HG02763 (cell line): ENCODE measurements around the gene MED13L.
"Not testable (repeated sequence)": the region's sequence is repeated elsewhere in the genome, so short reads cannot be mapped to it uniquely, and the experiment has no call there.

Experiments
- ATAC-seq: cut with Tn5 transposase; IDR thresholded peaks from one replicate; pipeline ENCODE4 v1.9.1; 2021; ENCODE audit warnings: mild to moderate bottlenecking, moderate library complexity; ENCODE audit not compliant: unreplicated experiment

MED13L gene

GRCh38 chr12:116136340-116136739 lies 141.2 kb downstream of the MED13L start:
- no peak for ATAC-seq

- no peak for ATAC-seq
Observed at GRCh38 chr12:116135209-116135930, 142.1 kb downstream of the MED13L start.

GRCh38 chr12:116133636-116134214 lies 143.8 kb downstream of the MED13L start:
- ATAC-seq = no peak

- ATAC-seq = no peak
Observed at GRCh38 chr12:116133149-116133548, 144.3 kb downstream of the MED13L start.

GRCh38 chr12:116131987-116132386 lies 145.5 kb downstream of the MED13L start:
- ATAC-seq = not testable (repeated sequence)

GRCh38 chr12:116131176-116131575 lies 146.3 kb downstream of the MED13L start:
- ATAC-seq = no peak

- ATAC-seq = no peak
Observed at GRCh38 chr12:116130431-116130830, 147.1 kb downstream of the MED13L start.

GRCh38 chr12:116128779-116129178 lies 148.7 kb downstream of the MED13L start:
- ATAC-seq = no peak

- no peak for ATAC-seq
Observed at GRCh38 chr12:116127859-116128258, 149.6 kb downstream of the MED13L start.

- no peak for ATAC-seq
Observed at GRCh38 chr12:116126610-116127009, 150.9 kb downstream of the MED13L start.

- ATAC-seq = no peak
Observed at GRCh38 chr12:116125956-116126566, 151.4 kb downstream of the MED13L start.

GRCh38 chr12:116125084-116125483 lies 152.4 kb downstream of the MED13L start:
- no peak for ATAC-seq

- ATAC-seq = no peak
Observed at GRCh38 chr12:116123451-116124258, 153.8 kb downstream of the MED13L start.

- ATAC-seq = no peak
Observed at GRCh38 chr12:116122628-116123027, 154.9 kb downstream of the MED13L start.

GRCh38 chr12:116121453-116121871 lies 156.0 kb downstream of the MED13L start:
- ATAC-seq = no peak

- no peak for ATAC-seq
Observed at GRCh38 chr12:116116650-116117424, 160.7 kb downstream of the MED13L start.

GRCh38 chr12:116113398-116114130 lies 163.9 kb downstream of the MED13L start:
- ATAC-seq = no peak

GRCh38 chr12:116106870-116107269 lies 170.6 kb downstream of the MED13L start:
- ATAC-seq = no peak

GRCh38 chr12:116104167-116104767 lies 173.2 kb downstream of the MED13L start:
- ATAC-seq = no peak

- no peak for ATAC-seq
Observed at GRCh38 chr12:116101991-116102390, 175.5 kb downstream of the MED13L start.
